GM19025 (cell line): Measurements from ENCODE around the gene ZFYVE9.

Source experiments
- ATAC-seq: cut with Tn5 transposase; IDR thresholded peaks from one replicate; pipeline ENCODE4 v1.9.1; 2021; ENCODE audit warnings: mild to moderate bottlenecking, low read depth, moderate library complexity; ENCODE audit not compliant: unreplicated experiment

Gene ZFYVE9

GRCh38 chr1:52239708-52240001 lies 97.8 kb downstream of the ZFYVE9 start:
- ATAC-seq = no peak

- ATAC-seq = no peak
Observed at GRCh38 chr1:52240592-52241210, 98.8 kb downstream of the ZFYVE9 start.

- ATAC-seq = no peak
Observed at GRCh38 chr1:52243221-52243987, 101.5 kb downstream of the ZFYVE9 start.

GRCh38 chr1:52249831-52250230 lies 107.9 kb downstream of the ZFYVE9 start:
- no peak for ATAC-seq

- no peak for ATAC-seq
Observed at GRCh38 chr1:52253421-52253820, 111.5 kb downstream of the ZFYVE9 start.

GRCh38 chr1:52259886-52260285 lies 118.0 kb downstream of the ZFYVE9 start:
- no peak for ATAC-seq

GRCh38 chr1:52263153-52263910 lies 121.4 kb downstream of the ZFYVE9 start:
- no peak for ATAC-seq

- ATAC-seq = no peak
Observed at GRCh38 chr1:52264530-52265115, 122.7 kb downstream of the ZFYVE9 start.

- no peak for ATAC-seq
Observed at GRCh38 chr1:52266507-52266906, 124.6 kb downstream of the ZFYVE9 start.

- no peak for ATAC-seq
Observed at GRCh38 chr1:52268372-52268771, 126.5 kb downstream of the ZFYVE9 start.

- no peak for ATAC-seq
Observed at GRCh38 chr1:52281518-52281917, 139.6 kb downstream of the ZFYVE9 start.

- no peak for ATAC-seq
Observed at GRCh38 chr1:52288286-52288685, 146.4 kb downstream of the ZFYVE9 start.

- no peak for ATAC-seq
Observed at GRCh38 chr1:52294580-52294979, 152.7 kb downstream of the ZFYVE9 start.

- no peak for ATAC-seq
Observed at GRCh38 chr1:52296345-52296744, 154.5 kb downstream of the ZFYVE9 start.

- no peak for ATAC-seq
Observed at GRCh38 chr1:52305417-52306226, 163.7 kb downstream of the ZFYVE9 start.

GRCh38 chr1:52306227-52307006 lies 164.5 kb downstream of the ZFYVE9 start:
- ATAC-seq = no peak

- no peak for ATAC-seq
Observed at GRCh38 chr1:52321061-52321460, 179.2 kb downstream of the ZFYVE9 start.

- ATAC-seq = no peak
Observed at GRCh38 chr1:52323731-52324130, 181.8 kb downstream of the ZFYVE9 start.

GRCh38 chr1:52325786-52326185 lies 183.9 kb downstream of the ZFYVE9 start:
- ATAC-seq = no peak

GRCh38 chr1:52328615-52329014 lies 186.7 kb downstream of the ZFYVE9 start:
- ATAC-seq = no peak
